Measurements from ENCODE around the gene SP6.
A peak's percentile ranks its signal among the peaks of the same experiment; 100 is the strongest.

SP6 gene

GRCh38 chr17:47850692-47851573, at the start of gene SP6:
TSS of gene SP6 (minus strand) at chr17:47851163. CDS start at chr17:47848429, 2,734 bp downstream.
- CTCF ChIA-PET: interaction anchor here (0.9 to 32.3 kb wide), 8 partner anchors 9 to 168 kb away, joined by 3 to 1547 read pairs (median 4); partner anchors contain the start of genes CDK5RAP3, SCRN2 and SP2
- peak; percentile 35 for TF ChIP-seq CTCF (IDR thresholded peaks at IDR 0.05; ENCODE audit: insufficient read depth, low read length, missing control alignments)
- POLR2A ChIA-PET: no interaction called here
- DNase-seq (ENCODE audit: low read depth, low spot score): no peak
- peak within 1 kb of the TSS; percentile 40 for H3K4me3 ChIP-seq (ENCODE audit: low read depth, low read length)

DNA sequence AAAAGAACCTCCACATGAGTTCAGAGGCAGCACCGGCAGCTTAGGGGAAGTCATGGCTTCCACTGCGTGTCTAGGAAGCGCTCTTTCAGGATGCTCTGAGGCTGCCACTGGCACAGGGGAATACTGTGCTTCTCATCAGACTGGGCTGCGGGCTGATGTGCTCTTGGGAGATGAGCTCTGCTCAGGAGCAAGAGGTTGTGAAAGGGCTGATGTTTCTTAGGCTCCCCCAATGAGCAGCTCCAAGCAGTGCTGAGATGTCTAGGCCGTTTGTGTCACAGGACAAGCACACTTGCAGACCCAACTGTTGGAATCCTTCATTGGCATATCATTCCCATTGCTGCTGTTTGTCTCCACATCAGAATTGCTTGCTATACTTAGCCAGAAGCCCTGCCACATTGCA, 48.7 kb upstream of the SP6 start:
- no peak overlapping the region for H3K4me3 ChIP-seq (ENCODE audit: low read depth, low read length)
- CTCF ChIA-PET: interaction anchor here (0.8 to 1.5 kb wide), 4 partner anchors 10 to 69 kb away, joined by 3 to 4 read pairs (median 3); no protein-coding TSS in a partner anchor
- POLR2A ChIA-PET: no interaction called here

DNA sequence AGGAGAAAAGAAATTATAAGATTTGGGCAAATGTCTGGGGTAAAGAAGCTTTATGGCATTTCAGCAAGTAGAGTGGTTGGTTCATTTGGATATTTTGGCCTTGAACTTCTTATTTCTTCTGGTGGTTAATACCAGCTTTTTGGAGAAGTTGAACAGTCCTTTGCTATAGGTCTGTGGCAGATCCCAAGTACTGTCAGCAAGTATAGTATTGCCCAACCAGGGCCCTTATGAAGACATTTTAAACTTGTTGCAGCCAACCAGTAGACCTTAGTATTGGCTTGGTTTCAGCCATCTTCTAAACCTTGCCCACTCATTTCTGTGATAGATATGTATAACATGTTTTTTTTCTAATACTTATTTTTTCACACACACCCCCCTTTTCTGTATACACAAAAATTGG, 47.3 kb upstream of the SP6 start:
- no peak for DNase-seq (ENCODE audit: low read depth, low spot score)
- ChIA-PET CTCF (interaction anchor here (0.7 to 1.7 kb wide), 5 partner anchors 8 to 119 kb away, joined by 3 to 8 read pairs (median 4); partner anchors contain the start of gene SCRN2), POLR2A (no interaction called here)

More for the DNA sequence above, 48.7 kb upstream of the SP6 start:
- DNase-seq (ENCODE audit: low read depth, low spot score): no peak
- no peak for TF ChIP-seq CTCF (IDR thresholded peaks at IDR 0.05; ENCODE audit: insufficient read depth, low read length, missing control alignments)

DNA sequence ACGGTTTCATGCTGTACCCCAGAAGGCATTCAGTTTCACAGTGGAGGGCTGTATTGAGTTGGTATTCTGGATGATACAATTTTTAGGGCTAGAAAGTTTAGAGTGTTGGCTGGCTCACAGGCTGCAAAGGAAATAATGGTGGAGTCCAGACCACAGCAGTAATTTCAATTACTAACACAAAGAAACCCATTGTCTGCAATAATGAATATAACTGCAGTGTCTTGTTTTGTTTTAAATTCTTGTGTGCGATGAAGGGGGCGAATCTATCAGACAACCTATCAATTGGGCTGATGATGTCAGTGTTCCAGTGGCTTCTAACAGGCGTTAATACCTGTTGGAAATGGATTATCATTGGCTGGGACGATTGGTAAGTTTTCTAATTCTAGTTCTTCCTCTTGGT, 46.6 kb upstream of the SP6 start:
- POLR2A ChIA-PET: no interaction called here
- TF ChIP-seq CTCF (IDR thresholded peaks at IDR 0.05; ENCODE audit: insufficient read depth, low read length, missing control alignments): no peak

More for the DNA sequence above, 47.3 kb upstream of the SP6 start:
- TF ChIP-seq CTCF (IDR thresholded peaks at IDR 0.05; ENCODE audit: insufficient read depth, low read length, missing control alignments): no peak
- H3K4me3 ChIP-seq (ENCODE audit: low read depth, low read length): no peak overlapping the region

DNA sequence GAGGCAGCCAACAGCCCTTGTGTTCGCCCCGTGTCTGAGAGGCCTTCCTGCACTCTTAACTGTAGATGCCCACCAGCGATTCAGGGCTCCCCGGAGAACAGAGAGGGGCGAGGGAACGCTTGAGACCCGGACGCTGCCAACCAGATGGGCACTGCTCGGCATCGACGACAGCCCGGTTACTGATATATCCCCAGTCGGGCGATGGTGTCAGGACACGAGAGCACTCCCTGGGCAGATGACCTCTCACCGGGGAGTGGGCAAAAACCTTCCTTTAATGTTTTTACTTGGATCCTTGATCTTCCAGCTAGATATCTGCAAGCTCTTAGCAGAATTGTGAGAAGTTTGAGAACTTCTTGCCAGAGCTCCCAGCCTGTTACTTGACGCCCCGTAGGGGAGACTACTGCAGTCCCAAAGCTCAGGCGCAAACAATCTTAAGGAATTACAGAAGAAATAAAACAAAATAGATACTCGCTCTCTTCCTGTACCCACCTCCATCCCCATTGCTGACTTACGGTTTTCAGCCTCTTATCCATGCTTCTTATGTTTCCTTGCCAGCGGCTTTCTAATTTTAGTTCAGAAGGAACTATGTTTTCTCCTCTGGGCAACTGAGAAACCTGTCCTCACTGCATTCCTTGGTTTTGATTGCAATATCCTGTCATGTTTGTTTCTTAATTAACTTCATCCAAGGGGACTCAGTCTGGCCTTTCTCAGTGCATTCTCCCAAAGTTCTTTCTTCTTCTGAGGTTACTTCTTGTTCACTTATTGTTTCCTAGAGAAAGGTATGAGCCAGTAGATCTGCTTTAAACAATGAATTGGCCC, 45.9 kb upstream of the SP6 start:
- no peak for TF ChIP-seq CTCF (IDR thresholded peaks at IDR 0.05; ENCODE audit: insufficient read depth, low read length, missing control alignments)
- no peak for DNase-seq (ENCODE audit: low read depth, low spot score)
- ChIA-PET POLR2A (interaction anchor here (1.0 kb wide), 1 partner anchor 65 kb away, joined by 3 read pairs; the partner anchor contains the start of genes LRRC46 and MRPL10), CTCF (interaction anchor here (0.8 to 1.0 kb wide), 4 partner anchors 13 to 54 kb away, joined by 3 to 5 read pairs (median 3); partner anchors contain the start of gene PNPO)
- H3K4me3 ChIP-seq (ENCODE audit: low read depth, low read length): peak overlapping the region; percentile 96

More for the DNA sequence above, 46.6 kb upstream of the SP6 start:
- H3K4me3 ChIP-seq (ENCODE audit: low read depth, low read length): no peak overlapping the region; the same call in 1 of the 2 replicates
- DNase-seq (ENCODE audit: low read depth, low spot score): no peak
- CTCF ChIA-PET: interaction anchor here (0.7 to 1.7 kb wide), 3 partner anchors 8 to 57 kb away, joined by 3 to 8 read pairs (median 3); partner anchors contain the start of gene SCRN2
